Measurements from ENCODE around the gene C10orf90.

The C10orf90 gene

GRCh38 chr10:126598009-126598408 is 72.5 kb downstream of the C10orf90 start:
- peak; percentile 51 for TF ChIP-seq CTCF (IDR thresholded peaks at IDR 0.05; ENCODE audit: low read depth, low read length)
- no peak for DNase-seq (ENCODE audit: extremely low read depth, low read depth)

- no peak for TF ChIP-seq CTCF (IDR thresholded peaks at IDR 0.05; ENCODE audit: low read depth, low read length)
- no peak for DNase-seq (ENCODE audit: extremely low read depth, low read depth)
Observed at GRCh38 chr10:126597211-126597610, 73.3 kb downstream of the C10orf90 start.

DNA sequence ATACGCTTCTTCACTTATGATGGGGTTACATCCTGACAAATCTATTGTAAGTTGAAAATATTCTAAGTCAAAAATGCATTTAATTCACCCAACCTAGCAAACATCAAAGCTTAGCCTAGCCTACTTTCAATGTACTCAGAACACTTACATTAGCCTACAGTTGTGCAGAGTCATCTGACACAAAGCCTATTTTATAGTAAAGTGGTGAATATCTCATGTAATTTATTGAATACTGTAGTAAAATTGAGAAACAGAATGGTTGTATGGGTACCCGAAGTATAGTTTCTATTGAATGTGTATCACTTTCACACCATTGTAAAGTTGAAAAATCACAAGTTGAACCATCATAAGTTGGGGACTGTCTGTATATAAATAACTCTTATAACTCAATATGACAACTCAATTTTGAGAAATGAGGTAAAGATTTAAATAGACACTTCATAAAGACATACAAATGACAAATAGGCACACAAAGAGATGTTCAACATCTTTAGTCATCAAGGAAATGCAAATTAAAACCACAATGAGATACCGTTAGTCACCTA is 73.9 kb downstream of the C10orf90 start:
- TF ChIP-seq CTCF (IDR thresholded peaks at IDR 0.05; ENCODE audit: low read depth, low read length): no peak
- no peak for DNase-seq (ENCODE audit: extremely low read depth, low read depth)

- no peak for TF ChIP-seq CTCF (IDR thresholded peaks at IDR 0.05; ENCODE audit: low read depth, low read length)
- no peak for DNase-seq (ENCODE audit: extremely low read depth, low read depth)
Observed at GRCh38 chr10:126595160-126595559, 75.3 kb downstream of the C10orf90 start.

GRCh38 chr10:126593968-126594701 is 76.4 kb downstream of the C10orf90 start:
- TF ChIP-seq CTCF (IDR thresholded peaks at IDR 0.05; ENCODE audit: low read depth, low read length): no peak
- no peak for DNase-seq (ENCODE audit: extremely low read depth, low read depth)

DNA sequence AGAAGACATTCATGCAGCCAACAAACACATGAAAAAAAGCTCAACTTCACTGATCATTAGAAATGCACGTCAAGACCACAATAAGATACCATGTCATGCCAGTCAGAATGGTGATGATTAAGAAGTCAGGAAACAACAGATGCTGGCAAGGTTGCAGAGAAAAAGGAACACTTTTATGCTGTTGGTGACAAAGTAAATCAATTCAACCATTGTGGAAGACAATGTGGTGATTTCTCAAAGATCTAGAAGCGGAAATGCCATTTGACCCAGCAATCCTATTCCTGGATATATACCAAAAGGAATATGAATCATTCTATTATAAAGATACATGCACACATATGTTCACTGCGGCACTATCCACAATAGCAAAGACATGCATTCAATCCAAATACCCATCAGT is 77.6 kb downstream of the C10orf90 start:
- DNase-seq (ENCODE audit: extremely low read depth, low read depth): no peak
- TF ChIP-seq CTCF (IDR thresholded peaks at IDR 0.05; ENCODE audit: low read depth, low read length): no peak

DNA sequence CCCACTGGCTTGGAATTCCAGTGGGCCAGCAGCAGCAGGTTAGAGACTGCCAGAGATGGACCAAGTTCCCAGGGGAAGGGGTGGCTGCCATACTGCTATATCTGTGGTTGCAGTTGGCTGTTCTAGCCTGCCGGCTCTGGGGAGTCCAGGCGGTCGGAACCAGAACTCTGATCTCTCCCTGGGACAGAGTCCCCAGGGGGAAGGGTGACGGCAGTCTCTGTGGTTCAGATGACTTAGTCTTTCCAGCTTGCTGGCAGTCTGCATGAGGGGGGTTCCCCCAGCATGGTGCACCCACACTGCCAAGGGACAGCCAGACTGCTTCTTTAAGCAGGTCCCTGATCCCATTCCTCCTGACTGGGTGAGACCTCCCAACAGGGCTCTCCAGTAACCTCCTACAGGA is 82.5 kb downstream of the C10orf90 start:
- DNase-seq (ENCODE audit: extremely low read depth, low read depth): no peak
- TF ChIP-seq CTCF (IDR thresholded peaks at IDR 0.05; ENCODE audit: low read depth, low read length): no peak
